Neural cell (in vitro differentiated cells): ENCODE measurements around the gene SLC10A7. TPM values are rescaled to one million over a fixed set of nuclear protein-coding genes. Genes with fewer than 3 reads are reported as not detected.

Experiments
- H2AFZ ChIP-seq: fragments of 200-600, 300-800 bp; sonication (generic), shearing (Covaris generic); 2 replicates; pipeline ENCODE4 v1.6.0; 2014; ENCODE audit warnings: low read depth, mild to moderate bottlenecking, antibody characterized with exemption, low read length, moderate library complexity
- H3F3A ChIP-seq: fragments of 200-600 bp; shearing (Covaris generic); 2 replicates; pipeline ENCODE4 v1.6.1; 2016; ENCODE audit warnings: mild to moderate bottlenecking, moderate library complexity, mixed read lengths, antibody characterized with exemption, low read length; ENCODE audit not compliant: insufficient read depth, poor library complexity, severe bottlenecking
- H3K27ac ChIP-seq: fragments of 200-600, 300-800 bp; sonication (generic), shearing (Covaris generic); 2 replicates; pipeline ENCODE4 v1.5.1; 2014; ENCODE audit warnings: mild to moderate bottlenecking, low read length, moderate library complexity
- H3K27me3 ChIP-seq: fragments of 300-800, 200-600 bp; sonication (generic), shearing (Covaris generic); 2 replicates; pipeline ENCODE4 v1.6.0; 2014; ENCODE audit warnings: mild to moderate bottlenecking, low read depth, low read length, moderate library complexity; ENCODE audit not compliant: insufficient read depth
- H3K36me3 ChIP-seq: fragments of 300-800, 200-600 bp; sonication (generic), shearing (Covaris generic); 2 replicates; pipeline ENCODE4 v1.5.1; 2014; ENCODE audit warnings: mild to moderate bottlenecking, antibody characterized with exemption, low read length, moderate library complexity; ENCODE audit not compliant: insufficient read depth
- H3K4me2 ChIP-seq: fragments of 300-800, 200-600 bp; sonication (generic), shearing (Covaris generic); 2 replicates; pipeline ENCODE4 v1.6.0; 2014; ENCODE audit warnings: mild to moderate bottlenecking, low read length
- H3K4me3 ChIP-seq: fragments of 300-800, 200-600 bp; sonication (generic), shearing (Covaris generic); 2 replicates; pipeline ENCODE4 v1.5.1; 2014; ENCODE audit warnings: mild to moderate bottlenecking, low read length, moderate library complexity
- H3K79me2 ChIP-seq: fragments of 200-600 bp; shearing (Covaris generic); replicated peaks from 2 replicates; pipeline ENCODE4 v1.6.0; 2014; ENCODE audit warnings: mild to moderate bottlenecking, low read length, moderate library complexity; ENCODE audit not compliant: insufficient read depth
- H3K9ac ChIP-seq: fragments of 300-800, 200-600 bp; sonication (generic), shearing (Covaris generic); 2 replicates; pipeline ENCODE4 v1.6.1; 2016; ENCODE audit warnings: mild to moderate bottlenecking, low read length, mixed read lengths
- H3K9me2 ChIP-seq: fragments of 200-600 bp; shearing (Covaris generic); 2 replicates; pipeline ENCODE4 v1.6.1; 2016; ENCODE audit warnings: mild to moderate bottlenecking, low read length, mixed read lengths; ENCODE audit not compliant: insufficient read depth
- H3K9me3 ChIP-seq: fragments of 200-600, 300-800 bp; sonication (generic), shearing (Covaris generic); 2 replicates; pipeline ENCODE4 v1.6.1; 2016; ENCODE audit warnings: mild to moderate bottlenecking, mixed run types, low read length, moderate library complexity, mixed read lengths
- H4K20me1 ChIP-seq: fragments of 200-600 bp; shearing (Covaris generic); 2 replicates; pipeline ENCODE4 v1.6.1; 2016; ENCODE audit warnings: mild to moderate bottlenecking, mixed run types; ENCODE audit not compliant: insufficient read depth
- CTCF ChIP-seq: fragments of 450-650 bp; IDR thresholded peaks from 2 replicates; pipeline ENCODE4 v1.5.1; 2014; ENCODE audit warnings: antibody characterized with exemption, mild to moderate bottlenecking, moderate library complexity; ENCODE audit not compliant: poor library complexity, severe bottlenecking
- EP300 ChIP-seq: fragments of 450-650 bp; conservative IDR thresholded peaks from 2 replicates; pipeline ENCODE4 v1.6.1; 2014; ENCODE audit warnings: antibody characterized with exemption, mild to moderate bottlenecking, moderate library complexity; ENCODE audit not compliant: poor library complexity, severe bottlenecking
- EZH2 ChIP-seq: fragments of 200-600, 300-800 bp; shearing (Covaris generic), sonication (generic); IDR thresholded peaks from 2 replicates; pipeline ENCODE4 v1.6.1; 2014; ENCODE audit warnings: antibody characterized with exemption, low read length, borderline replicate concordance, mild to moderate bottlenecking; ENCODE audit not compliant: insufficient read depth, poor library complexity, severe bottlenecking
- MXI1 ChIP-seq: fragments of 450-650 bp; conservative IDR thresholded peaks from 2 replicates; pipeline ENCODE4 v1.6.1; 2014; ENCODE audit warnings: antibody characterized with exemption, mild to moderate bottlenecking; ENCODE audit not compliant: poor library complexity, severe bottlenecking
- POLR2AphosphoS5 ChIP-seq: IDR thresholded peaks from 2 replicates; pipeline ENCODE4 v1.6.1; 2012
- RAD21 ChIP-seq: fragments of 450-650 bp; conservative IDR thresholded peaks from 2 replicates; pipeline ENCODE4 v1.6.1; 2014; ENCODE audit warnings: antibody characterized with exemption, mild to moderate bottlenecking, moderate library complexity
- REST ChIP-seq: IDR thresholded peaks from 2 replicates; pipeline ENCODE4 v1.6.1; 2012; ENCODE audit warnings: borderline replicate concordance
- SMC3 ChIP-seq: fragments of 450-650 bp; conservative IDR thresholded peaks from 2 replicates; pipeline ENCODE4 v1.6.1; 2014; ENCODE audit warnings: antibody characterized with exemption, mild to moderate bottlenecking, moderate library complexity; ENCODE audit not compliant: poor library complexity
- TAF1 ChIP-seq: IDR thresholded peaks from 2 replicates; pipeline ENCODE4 v1.6.1; 2012; ENCODE audit warnings: low read depth
- polyA plus RNA-seq: library from polyadenylated mRNA; depleted of rRNA; stranded (reverse); fragments of >200 nt; gene quantifications from 2 replicates; pipeline ENCODE4 v1.2.3, GENCODE V29; 2014

Gene SLC10A7
- polyA plus RNA-seq, 1 donor from 2014 or later = 5.5 TPM

- Histone ChIP-seq H3K79me2 (no peaks in the 10 kb centered on the region), H3K9me3 (no peaks in the 10 kb centered on the region), H3K27ac (no peak overlapping the region), H3K9ac (no peak overlapping the region), H3K4me3 (no peak overlapping the region), H3K9me2 (no peaks in the 10 kb centered on the region), H3K27me3 (no peaks in the 10 kb centered on the region), H3K36me3 (no peaks in the 10 kb centered on the region), H4K20me1 (no peaks in the 10 kb centered on the region), H3F3A (no peaks in the 10 kb centered on the region), H3K4me2 (no peak overlapping the region), H2AFZ (no peak overlapping the region)
- TF ChIP-seq POLR2AphosphoS5 (no peak), TAF1 (no peak), REST (no peak), EZH2 (no peak), EP300 (no peak), MXI1 (no peak), CTCF (no peak), RAD21 (no peak), SMC3 (no peak)
Observed at GRCh38 chr4:146481246-146481645, 40.5 kb downstream of the SLC10A7 start.

- Histone ChIP-seq H2AFZ (no peak overlapping the region), H3K9me2 (no peaks in the 10 kb centered on the region), H3K9ac (no peak overlapping the region), H4K20me1 (no peaks in the 10 kb centered on the region), H3K9me3 (no peaks in the 10 kb centered on the region), H3F3A (no peaks in the 10 kb centered on the region), H3K36me3 (no peaks in the 10 kb centered on the region), H3K27me3 (no peaks in the 10 kb centered on the region), H3K4me3 (no peak overlapping the region), H3K4me2 (no peak overlapping the region), H3K27ac (no peak overlapping the region), H3K79me2 (no peaks in the 10 kb centered on the region)
- no peak for TF ChIP-seq REST
- TF ChIP-seq RAD21 = no peak
Observed at GRCh38 chr4:146478009-146478408, 43.7 kb downstream of the SLC10A7 start.
